Activated CD8-positive, alpha-beta memory T cell treated with anti-CD3 and anti-CD28 coated beads, Interleukin-2, amount 10 ng/mL, durations not matched to agents 7 days and 5 days (primary cell): Measurements from ENCODE around the gene CLPTM1L. TPM values are rescaled to one million over a fixed set of nuclear protein-coding genes. Genes with fewer than 3 reads are reported as not detected.
"Not testable (repeated sequence)": the region's sequence is repeated elsewhere in the genome, so short reads cannot be mapped to it uniquely, and the experiment has no call there.

Experiments
- ATAC-seq: fragments of 150-1000 bp; cut with Tn5 transposase; one replicate; pipeline ENCODE4 v1.10.0; 2021; ENCODE audit warnings: moderate library complexity
- CTCF ChIA-PET: fragments of 350-600 bp; sonication (Branson Sonifier 250); formaldehyde crosslinking; loops from one replicate; lab custom pipeline; 2021; ENCODE audit warnings: antibody characterized with exemption; lab: Charles Lee
- DNase-seq: peaks from one replicate; pipeline ENCODE4 v3.0.0-alpha.2; 2020
- H3K27ac Mint-ChIP-seq: one replicate; pipeline ENCODE4 v1.8.0; 2021; ENCODE audit warnings: mild to moderate bottlenecking, mixed read lengths
- H3K27me3 Mint-ChIP-seq: one replicate; pipeline ENCODE4 v1.8.0; 2021; ENCODE audit warnings: mixed read lengths
- H3K36me3 Mint-ChIP-seq: one replicate; pipeline ENCODE4 v1.8.0; 2021; ENCODE audit warnings: mild to moderate bottlenecking, mixed read lengths
- H3K4me1 Mint-ChIP-seq: one replicate; pipeline ENCODE4 v1.8.0; 2021; ENCODE audit warnings: mixed read lengths
- H3K4me3 Mint-ChIP-seq: one replicate; pipeline ENCODE4 v1.8.0; 2021; ENCODE audit warnings: mild to moderate bottlenecking, moderate library complexity, mixed read lengths
- H3K9me3 Mint-ChIP-seq: one replicate; pipeline ENCODE4 v1.8.0; 2022; ENCODE audit warnings: low read depth, mixed read lengths
- total RNA-seq, 2 experiments: library from RNA; stranded (reverse); gene quantifications; one replicate each; pipeline ENCODE4 v1.2.3, GENCODE V29; 2021

CLPTM1L gene
- total RNA-seq, 2 experiments from 2014 or later, result 107 to 115 TPM

- Mint-ChIP-seq H3K4me1 (peaks cover 2% of the 10 kb centered on the region), H3K9me3 (no peaks in the 10 kb centered on the region), H3K4me3 (no peak within 1 kb of the TSS), H3K36me3 (no peaks in the 10 kb centered on the region), H3K27me3 (peaks cover 15% of the 10 kb centered on the region), H3K27ac (no peak within 1 kb of the TSS)
- DNase-seq, result peak; percentile 58
- CTCF ChIA-PET, result no interaction called here
- ATAC-seq, result peak; percentile 68
These were observed 49.9 kb downstream of the CLPTM1L start, which contains the start of gene TERT for GRCh38 chr5:1294835-1295649. TSS of gene TERT (minus strand) at chr5:1295068. CDS start at chr5:1294989, 79 bp downstream.

- CTCF ChIA-PET, result interaction anchor here (1.0 kb wide), 1 partner anchor 9 kb away, joined by 3 read pairs; no protein-coding TSS in a partner anchor
These were observed 50.6 kb downstream of the CLPTM1L start for GRCh38 chr5:1294206-1294834.

GRCh38 chr5:1293416-1294205 lies 51.3 kb downstream of the CLPTM1L start:
- H3K4me1 Mint-ChIP-seq, result peaks cover 2% of the 10 kb centered on the region
- H3K4me3 Mint-ChIP-seq, result no peak overlapping the region
- H3K27ac Mint-ChIP-seq, result no peak overlapping the region
- peaks cover 15% of the 10 kb centered on the region for H3K27me3 Mint-ChIP-seq
- CTCF ChIA-PET, result interaction anchor here (1.0 kb wide), 1 partner anchor 9 kb away, joined by 3 read pairs; no protein-coding TSS in a partner anchor
- H3K36me3 Mint-ChIP-seq, result peaks cover 1% of the 10 kb centered on the region
- no peak for ATAC-seq
- no peak for DNase-seq
- H3K9me3 Mint-ChIP-seq, result no peaks in the 10 kb centered on the region

More at GRCh38 chr5:1294206-1294834, 50.6 kb downstream of the CLPTM1L start:
- Mint-ChIP-seq H3K9me3 (no peaks in the 10 kb centered on the region), H3K36me3 (no peaks in the 10 kb centered on the region), H3K4me3 (no peak overlapping the region), H3K4me1 (peaks cover 2% of the 10 kb centered on the region), H3K27ac (no peak overlapping the region), H3K27me3 (peaks cover 15% of the 10 kb centered on the region)
- no peak for DNase-seq
- peak; percentile 28 for ATAC-seq

GRCh38 chr5:1292846-1293415 lies 52.0 kb downstream of the CLPTM1L start:
- no peak for DNase-seq

GRCh38 chr5:1292139-1292538 lies 52.8 kb downstream of the CLPTM1L start:
- Mint-ChIP-seq H3K27me3 (peaks cover 15% of the 10 kb centered on the region), H3K4me3 (no peak overlapping the region), H3K4me1 (peaks cover 2% of the 10 kb centered on the region), H3K9me3 (peaks cover 5% of the 10 kb centered on the region), H3K27ac (no peak overlapping the region), H3K36me3 (peaks cover 5% of the 10 kb centered on the region)
- DNase-seq (no peak), ATAC-seq (no peak)
- CTCF ChIA-PET, result no interaction called here

More at GRCh38 chr5:1292846-1293415, 52.0 kb downstream of the CLPTM1L start:
- Mint-ChIP-seq H3K27me3 (peaks cover 15% of the 10 kb centered on the region), H3K4me3 (no peak overlapping the region), H3K36me3 (peaks cover 5% of the 10 kb centered on the region), H3K4me1 (peaks cover 2% of the 10 kb centered on the region), H3K27ac (no peak overlapping the region), H3K9me3 (peaks cover 5% of the 10 kb centered on the region)
- CTCF ChIA-PET, result no interaction called here
- no peak for ATAC-seq

GRCh38 chr5:1291611-1292080 lies 53.3 kb downstream of the CLPTM1L start:
- CTCF ChIA-PET, result no interaction called here
- Mint-ChIP-seq H3K4me1 (peaks cover 2% of the 10 kb centered on the region), H3K9me3 (peaks cover 5% of the 10 kb centered on the region), H3K36me3 (peaks cover 5% of the 10 kb centered on the region), H3K27me3 (peaks cover 12% of the 10 kb centered on the region), H3K4me3 (no peak overlapping the region), H3K27ac (no peak overlapping the region)
- DNase-seq, result no peak
- no peak for ATAC-seq

- H3K4me3 Mint-ChIP-seq, H3K9me3 Mint-ChIP-seq, ATAC-seq, H3K27ac Mint-ChIP-seq, CTCF ChIA-PET, H3K27me3 Mint-ChIP-seq, DNase-seq, H3K4me1 Mint-ChIP-seq, H3K36me3 Mint-ChIP-seq: not testable (repeated sequence)
These were observed 53.9 kb downstream of the CLPTM1L start for GRCh38 chr5:1290956-1291355.

- H3K4me3 Mint-ChIP-seq, H3K4me1 Mint-ChIP-seq, ATAC-seq, H3K27ac Mint-ChIP-seq, H3K27me3 Mint-ChIP-seq, CTCF ChIA-PET, H3K36me3 Mint-ChIP-seq, DNase-seq, H3K9me3 Mint-ChIP-seq: not testable (repeated sequence)
These were observed 55.3 kb downstream of the CLPTM1L start for GRCh38 chr5:1289559-1289958.

- Mint-ChIP-seq H3K4me1 (peaks cover 1% of the 10 kb centered on the region), H3K4me3 (no peak overlapping the region), H3K27me3 (peaks cover 2% of the 10 kb centered on the region), H3K36me3 (peaks cover 7% of the 10 kb centered on the region), H3K27ac (no peak overlapping the region), H3K9me3 (peaks cover 5% of the 10 kb centered on the region)
- DNase-seq, result no peak
- ATAC-seq, result no peak
- CTCF ChIA-PET, result no interaction called here
These were observed 56.2 kb downstream of the CLPTM1L start for GRCh38 chr5:1288439-1289335.

- Mint-ChIP-seq H3K27me3 (no peaks in the 10 kb centered on the region), H3K9me3 (peaks cover 5% of the 10 kb centered on the region), H3K36me3 (peaks cover 7% of the 10 kb centered on the region), H3K4me3 (no peak overlapping the region), H3K27ac (no peak overlapping the region), H3K4me1 (no peaks in the 10 kb centered on the region)
- ATAC-seq (no peak), DNase-seq (no peak)
- CTCF ChIA-PET, result no interaction called here
These were observed 59.0 kb downstream of the CLPTM1L start for GRCh38 chr5:1285883-1286291.

- Mint-ChIP-seq H3K4me3 (no peak overlapping the region), H3K4me1 (no peaks in the 10 kb centered on the region), H3K36me3 (peaks cover 7% of the 10 kb centered on the region), H3K27ac (no peak overlapping the region), H3K27me3 (no peaks in the 10 kb centered on the region), H3K9me3 (peaks cover 5% of the 10 kb centered on the region)
- CTCF ChIA-PET, result no interaction called here
- ATAC-seq (no peak), DNase-seq (no peak)
These were observed 59.8 kb downstream of the CLPTM1L start for GRCh38 chr5:1285141-1285540.

- H3K4me1 Mint-ChIP-seq, H3K27ac Mint-ChIP-seq, H3K36me3 Mint-ChIP-seq, ATAC-seq, H3K9me3 Mint-ChIP-seq, H3K27me3 Mint-ChIP-seq, H3K4me3 Mint-ChIP-seq, DNase-seq, CTCF ChIA-PET: not testable (repeated sequence)
These were observed 60.4 kb downstream of the CLPTM1L start for GRCh38 chr5:1284336-1284970.
